Measurements from ENCODE around the gene C11orf24.
A peak's percentile ranks its signal among the peaks of the same experiment; 100 is the strongest.
"Not testable (repeated sequence)": the region's sequence is repeated elsewhere in the genome, so short reads cannot be mapped to it uniquely, and the experiment has no call there.

C11orf24 gene

DNA sequence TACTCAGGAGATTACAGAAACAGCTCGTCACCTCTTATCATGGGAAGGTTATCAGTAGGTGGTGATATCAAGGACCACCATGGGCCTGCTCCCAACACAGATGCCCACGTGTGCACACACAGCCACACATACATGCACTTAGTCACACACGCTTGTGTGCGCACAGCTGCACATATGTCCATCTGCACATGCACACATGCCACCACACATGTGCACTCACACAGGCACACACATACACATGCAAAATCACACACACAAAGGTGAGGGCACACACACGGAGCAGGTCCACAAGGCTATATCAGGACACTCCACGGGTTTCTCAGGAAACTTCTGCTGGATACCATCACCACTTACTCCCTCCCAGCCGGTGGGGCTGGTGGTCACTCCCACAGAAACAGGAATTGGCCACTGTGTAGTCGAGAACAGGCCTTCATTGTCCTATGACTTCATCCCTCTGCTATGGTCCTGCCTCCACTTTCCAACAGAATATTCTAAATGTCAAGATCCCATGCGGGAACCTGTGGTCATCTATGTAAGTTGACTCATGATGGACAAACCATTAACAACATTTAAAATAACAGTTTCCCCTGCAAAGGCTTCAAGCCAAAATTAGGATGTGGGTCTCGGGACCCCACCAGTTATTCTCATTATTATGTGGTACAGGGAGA lies 2.2 kb downstream of the C11orf24 start:
- DNase-seq: no peak

DNA sequence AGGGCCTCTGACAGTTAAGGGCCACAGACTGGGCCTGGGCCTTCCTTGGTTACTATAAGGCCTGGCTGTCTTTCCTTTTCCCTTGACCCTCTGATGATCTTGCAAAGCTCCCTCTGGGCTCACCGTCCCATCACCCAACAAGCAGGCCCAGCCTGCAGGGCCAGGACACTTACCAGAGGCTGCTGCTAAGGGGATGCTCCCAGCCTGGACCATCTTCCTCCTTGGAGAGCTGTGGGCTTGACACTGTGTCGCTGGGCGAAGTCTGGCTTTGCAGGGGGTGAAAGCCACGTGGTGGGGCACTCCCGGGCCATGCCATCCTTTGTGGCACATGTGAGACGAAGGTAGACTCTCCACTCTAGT lies 3.9 kb downstream of the C11orf24 start:
- no peak for DNase-seq

DNA sequence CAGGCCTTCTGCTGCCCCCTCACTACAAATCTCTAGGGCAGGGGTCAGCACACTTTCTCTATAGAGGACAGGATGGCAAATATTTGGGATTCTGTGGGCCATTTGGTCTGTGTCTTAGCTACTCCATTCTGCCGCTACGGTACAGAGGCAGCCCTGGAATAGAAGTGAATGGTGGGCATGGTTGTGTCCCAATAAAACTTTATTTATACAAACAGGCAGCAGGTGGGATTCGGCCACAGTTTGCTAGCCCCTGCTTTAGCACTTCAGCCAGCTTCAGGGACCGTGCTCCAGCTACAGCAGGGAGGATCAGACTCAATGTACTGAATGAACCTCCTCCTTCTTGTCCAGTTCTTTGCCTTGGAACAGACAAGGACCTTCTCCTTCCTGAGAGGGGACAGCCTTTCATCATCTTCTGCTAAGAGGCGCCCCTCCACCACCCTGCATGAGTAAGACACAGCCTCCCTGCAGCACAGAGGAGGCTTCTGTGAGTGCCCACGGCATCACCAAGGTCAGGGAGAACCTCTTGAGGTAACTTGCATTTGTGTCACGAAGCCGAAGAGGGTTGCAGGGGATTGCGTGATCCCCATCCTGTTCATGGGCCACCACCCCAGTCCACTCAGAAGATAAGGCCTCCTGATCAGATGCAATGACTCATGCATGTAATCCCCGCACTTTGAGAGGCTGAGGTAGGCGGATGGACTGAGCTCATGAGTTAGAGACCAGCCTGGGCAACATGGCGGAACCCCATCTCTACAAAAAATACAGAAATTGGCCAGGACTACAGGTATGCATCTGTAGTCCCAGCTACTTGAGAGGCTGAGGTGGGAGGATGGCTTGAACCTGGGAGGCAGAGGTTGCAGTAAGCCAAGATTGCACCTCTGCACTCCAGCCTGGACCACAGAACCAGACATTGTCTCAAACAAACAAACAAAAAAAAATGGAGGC lies 4.6 kb downstream of the C11orf24 start:
- no peak for DNase-seq

DNA sequence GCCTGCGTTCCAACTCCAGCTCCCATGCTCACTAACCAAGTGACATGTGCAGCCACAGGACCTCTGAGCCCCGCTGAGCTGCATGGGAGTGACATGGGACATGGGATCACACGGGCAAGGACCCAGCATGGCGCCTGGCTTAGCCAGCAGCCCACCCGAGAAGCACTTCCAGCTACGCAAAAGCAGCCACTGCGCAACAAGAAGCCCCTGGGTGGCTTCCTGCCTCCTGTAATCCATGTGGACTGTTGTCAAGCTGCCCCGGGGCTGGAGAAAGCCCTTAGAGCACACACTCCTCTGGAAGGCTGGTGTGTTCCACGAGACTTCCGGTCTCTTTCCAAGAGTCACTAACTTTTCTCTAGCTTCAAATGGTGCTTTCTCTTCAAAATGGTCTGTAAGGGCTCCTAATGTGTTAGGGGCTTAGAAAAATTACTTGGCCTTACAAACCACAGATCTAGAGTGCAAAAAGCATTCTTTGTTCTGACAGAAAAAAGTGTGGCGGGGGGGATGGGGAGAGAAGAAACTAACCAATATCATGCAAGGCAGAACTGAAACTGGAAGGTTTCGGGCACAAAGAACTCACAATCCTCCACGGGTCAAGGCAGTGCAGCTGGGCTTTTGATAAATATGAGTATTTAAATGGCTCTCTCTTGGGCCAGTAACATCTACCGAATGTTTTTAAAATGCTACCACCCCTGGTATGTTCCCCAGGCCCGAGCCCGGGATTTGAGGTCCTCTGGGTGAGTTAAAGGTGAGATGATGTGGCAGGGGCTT lies 5.5 kb downstream of the C11orf24 start:
- no peak for DNase-seq

DNA sequence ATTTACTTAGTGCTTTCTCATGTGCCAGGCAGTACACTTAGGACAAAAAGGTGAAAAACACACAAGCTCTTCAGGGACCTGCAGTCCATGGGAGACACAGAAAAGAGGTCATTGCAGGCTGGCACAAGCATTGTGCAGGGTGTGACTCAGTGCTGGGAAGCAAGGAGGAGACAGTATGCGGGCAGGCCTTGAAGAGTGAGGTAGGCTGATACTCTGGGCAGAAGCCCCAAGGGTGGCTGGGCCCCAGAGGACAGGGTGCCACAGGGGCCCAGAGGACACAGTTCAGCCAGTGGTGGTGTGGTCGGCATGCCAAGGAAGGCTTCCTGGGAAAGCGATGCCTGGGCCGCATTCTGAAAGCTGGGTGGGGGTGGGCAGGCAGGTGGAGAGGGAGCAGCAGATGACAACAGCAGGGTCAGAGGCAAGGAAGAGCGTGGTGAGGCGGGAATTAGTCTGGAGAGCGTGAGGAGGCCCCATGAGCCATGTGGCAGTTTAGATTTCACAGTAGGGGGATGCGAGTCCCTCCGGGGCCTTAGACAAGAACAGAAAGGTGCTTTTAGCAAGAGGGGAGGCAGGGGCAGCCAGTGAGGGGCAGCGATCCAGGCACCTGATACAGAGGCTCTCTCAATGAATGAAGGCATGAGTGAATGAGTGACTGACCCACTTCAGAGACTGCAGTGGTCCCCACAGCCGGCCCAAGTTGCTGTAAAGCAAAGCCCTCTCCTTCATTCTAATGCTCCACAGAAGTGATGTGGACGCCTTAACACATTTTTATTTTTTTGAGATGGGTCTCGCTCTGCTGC lies 6.8 kb downstream of the C11orf24 start:
- DNase-seq: no peak

DNA sequence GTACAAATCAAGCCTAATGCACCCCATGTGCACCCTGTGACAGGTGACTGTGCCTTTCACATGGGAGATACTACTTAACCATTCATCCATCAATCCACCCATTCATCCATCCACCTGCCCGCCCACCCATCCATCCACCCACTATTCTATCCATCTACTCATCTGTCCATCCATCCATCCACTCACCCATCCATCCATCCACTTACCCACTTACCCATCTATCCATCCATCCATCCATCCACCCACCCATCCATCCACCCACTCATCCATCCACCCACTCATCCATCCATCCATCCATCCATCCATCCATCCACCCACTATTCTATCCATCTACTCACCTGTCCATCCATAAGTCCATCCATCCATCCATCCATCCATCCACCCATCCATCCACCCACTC lies 7.5 kb downstream of the C11orf24 start:
- DNase-seq: no peak

DNA sequence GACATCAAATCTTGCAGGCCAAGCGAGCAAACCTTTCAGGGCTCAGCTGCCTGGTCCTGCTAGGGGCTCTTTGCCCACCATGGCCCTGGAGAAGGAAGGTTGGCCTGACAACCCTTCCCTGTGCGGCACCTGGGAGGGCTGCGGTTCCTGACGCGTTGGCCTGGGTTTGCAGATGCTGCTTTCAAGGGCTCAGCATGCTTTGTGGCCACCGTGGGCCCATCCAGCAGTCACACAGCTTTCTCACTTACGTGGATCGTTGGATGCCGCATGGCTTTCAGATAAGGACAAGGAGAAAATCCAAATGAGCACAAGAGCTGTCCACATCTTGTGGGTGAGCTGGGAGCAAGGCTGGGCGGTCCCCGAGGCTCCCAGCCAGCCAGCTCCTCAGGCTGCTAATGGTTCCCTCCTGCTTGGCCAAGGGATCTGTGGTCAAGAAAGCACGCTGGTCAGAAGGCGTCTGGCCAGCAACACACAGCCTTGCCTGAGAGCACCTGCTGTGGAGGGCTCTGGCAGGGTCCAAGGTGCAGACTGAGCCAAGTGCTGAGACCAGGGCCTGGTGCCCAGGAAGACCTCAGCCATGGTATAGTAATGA lies 8.2 kb downstream of the C11orf24 start:
- no peak for DNase-seq

DNA sequence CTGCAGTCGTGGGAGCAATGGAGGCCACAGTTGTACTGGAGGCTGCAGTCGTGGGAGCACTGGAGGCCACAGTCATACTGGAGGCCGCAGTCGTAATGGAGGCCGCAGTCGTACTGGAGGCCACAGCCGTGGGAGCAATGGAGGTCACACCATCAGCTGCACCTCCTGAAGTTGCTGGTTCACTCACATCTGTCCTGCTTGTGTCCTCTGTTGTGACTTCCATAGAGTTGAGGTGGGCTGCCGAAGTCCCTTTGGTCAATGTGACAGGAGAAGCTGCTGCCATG lies 9.3 kb downstream of the C11orf24 start:
- DNase-seq: no peak

DNA sequence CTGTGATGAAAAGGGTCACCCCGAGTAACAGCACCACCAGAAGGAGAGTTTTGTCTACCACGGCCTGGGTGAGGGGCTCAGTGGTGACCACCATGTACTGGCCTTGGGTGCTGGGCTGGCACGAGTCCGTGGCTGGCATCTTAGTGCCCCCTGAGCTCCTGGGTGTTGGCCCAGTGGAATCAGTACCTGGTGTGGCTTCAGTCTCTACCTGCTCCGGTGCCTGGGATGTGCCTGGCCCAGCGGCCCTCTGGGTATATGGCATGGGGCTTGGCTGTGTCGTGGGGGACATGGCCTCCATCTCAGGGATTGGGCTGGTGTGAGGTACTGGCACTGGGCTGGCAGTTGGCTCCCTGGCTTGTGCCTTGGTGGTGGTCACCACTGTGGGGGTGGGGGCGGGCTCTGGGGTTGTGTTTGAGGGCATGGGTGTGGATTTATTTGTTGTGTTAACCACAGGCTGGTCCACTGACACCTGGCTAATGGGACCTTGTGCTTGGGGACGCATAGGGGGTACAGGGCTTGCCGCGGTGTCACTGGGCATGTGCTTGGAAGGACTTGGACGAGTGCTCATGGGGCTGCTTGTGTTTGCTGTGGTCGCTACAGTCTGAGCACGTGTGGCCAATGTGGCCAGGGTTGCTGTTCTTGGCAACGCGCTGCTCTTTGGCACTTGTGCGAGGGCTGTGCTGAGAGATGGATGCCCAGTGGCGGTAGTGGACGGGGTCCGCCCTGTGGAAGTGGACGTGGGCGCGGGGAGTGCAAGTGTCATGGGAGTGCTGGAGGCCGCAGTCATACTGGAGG lies 9.8 kb downstream of the C11orf24 start:
- DNase-seq: no peak

DNA sequence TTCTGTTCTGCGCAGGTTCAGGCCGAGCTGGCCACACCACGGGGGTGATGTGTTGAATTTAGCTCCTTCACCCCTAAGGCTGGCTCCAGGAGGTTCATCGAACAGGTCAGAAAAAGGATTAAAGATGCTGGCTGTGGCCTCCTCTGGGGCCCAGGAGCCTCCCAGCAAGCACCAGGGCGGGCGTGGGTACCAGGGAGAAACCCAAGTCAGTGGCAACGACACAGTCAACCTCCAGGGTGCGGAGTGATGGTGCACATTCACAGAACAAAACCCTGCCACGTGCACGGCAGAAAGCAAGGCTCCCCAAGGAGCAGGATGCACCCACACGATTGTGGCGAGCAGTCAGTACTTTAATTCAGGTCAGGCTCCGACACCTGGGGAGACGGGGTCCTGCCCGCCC lies 10.8 kb downstream of the C11orf24 start:
- no peak for DNase-seq

DNA sequence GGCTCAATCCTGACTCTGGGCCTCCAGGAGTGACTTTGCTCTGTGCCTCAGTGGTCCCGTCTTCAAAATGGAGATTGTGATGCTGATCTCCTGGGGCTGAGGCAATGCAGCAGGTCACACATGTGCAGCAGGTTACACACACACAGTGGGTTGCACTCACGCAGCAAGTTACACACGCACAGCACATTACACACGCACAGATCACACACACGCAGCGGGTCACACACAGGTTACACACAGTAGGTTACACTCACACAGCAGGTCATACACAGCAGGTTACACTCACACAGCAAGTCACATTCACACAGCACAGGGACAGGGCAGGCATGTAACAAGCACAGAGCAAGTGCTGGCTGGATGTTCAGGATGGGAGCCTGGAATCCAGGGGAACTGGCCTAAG lies 11.3 kb downstream of the C11orf24 start:
- DNase-seq: no peak

DNA sequence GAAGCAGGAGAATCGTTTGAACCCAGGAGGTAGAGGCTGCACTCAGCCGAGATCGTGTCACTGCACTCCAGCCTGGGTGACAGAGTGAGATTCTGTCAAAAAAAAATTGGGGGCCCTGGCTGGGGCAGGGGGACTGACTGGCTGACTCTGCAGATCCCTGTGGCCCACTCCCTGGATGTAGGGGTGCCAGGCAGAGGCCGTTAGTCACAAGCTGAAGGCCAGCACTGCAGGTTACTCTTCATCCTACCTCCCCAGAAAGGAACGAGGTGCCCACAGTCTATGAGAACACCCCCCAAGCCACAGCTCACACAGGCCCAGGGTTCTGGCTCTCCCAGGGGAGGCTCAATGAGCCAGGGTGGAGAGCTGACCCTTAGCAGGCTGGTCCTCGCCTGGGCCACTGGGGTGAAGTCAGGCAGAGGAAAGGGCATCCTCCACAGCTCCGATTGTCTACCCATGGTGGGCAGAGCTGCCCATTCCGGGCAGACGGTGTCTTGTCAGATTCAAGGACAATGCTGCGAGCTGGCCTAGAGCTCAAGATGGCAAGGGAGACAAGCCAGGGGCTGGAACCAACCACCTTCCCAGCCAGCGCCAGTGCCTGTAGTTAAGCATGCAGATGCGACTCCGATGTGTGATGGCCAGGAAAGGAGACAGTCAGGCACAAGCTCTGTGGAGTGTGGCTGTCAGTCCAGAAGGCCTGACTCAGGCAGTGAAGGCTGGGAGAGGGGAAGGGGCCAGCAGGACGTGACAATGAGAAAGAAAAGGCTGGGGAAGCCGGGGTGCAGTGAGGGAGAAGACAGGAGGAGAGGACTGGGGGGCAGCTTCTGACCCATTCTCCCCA lies 12.4 kb downstream of the C11orf24 start:
- no peak for DNase-seq

DNA sequence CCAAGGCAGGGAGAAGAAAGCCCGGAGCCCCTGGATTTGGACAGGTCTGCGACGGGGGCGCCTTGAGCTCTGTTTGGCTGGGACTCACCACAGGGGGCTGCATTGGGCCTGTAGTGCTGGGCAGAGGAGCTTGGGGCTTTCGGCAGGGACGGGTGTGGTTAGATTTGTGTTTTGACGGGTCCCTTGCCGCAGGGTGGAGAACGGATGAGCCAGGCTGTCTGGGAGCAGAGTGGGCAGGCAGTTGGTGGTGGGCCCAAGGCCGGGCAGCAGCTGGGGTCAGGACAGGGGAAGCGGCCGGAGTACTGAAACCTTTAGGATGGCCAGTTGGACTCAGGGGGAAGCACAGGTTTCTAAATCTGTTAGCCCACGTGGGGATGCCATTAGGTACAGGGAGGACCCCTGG lies 13.4 kb downstream of the C11orf24 start:
- no peak for DNase-seq

DNA sequence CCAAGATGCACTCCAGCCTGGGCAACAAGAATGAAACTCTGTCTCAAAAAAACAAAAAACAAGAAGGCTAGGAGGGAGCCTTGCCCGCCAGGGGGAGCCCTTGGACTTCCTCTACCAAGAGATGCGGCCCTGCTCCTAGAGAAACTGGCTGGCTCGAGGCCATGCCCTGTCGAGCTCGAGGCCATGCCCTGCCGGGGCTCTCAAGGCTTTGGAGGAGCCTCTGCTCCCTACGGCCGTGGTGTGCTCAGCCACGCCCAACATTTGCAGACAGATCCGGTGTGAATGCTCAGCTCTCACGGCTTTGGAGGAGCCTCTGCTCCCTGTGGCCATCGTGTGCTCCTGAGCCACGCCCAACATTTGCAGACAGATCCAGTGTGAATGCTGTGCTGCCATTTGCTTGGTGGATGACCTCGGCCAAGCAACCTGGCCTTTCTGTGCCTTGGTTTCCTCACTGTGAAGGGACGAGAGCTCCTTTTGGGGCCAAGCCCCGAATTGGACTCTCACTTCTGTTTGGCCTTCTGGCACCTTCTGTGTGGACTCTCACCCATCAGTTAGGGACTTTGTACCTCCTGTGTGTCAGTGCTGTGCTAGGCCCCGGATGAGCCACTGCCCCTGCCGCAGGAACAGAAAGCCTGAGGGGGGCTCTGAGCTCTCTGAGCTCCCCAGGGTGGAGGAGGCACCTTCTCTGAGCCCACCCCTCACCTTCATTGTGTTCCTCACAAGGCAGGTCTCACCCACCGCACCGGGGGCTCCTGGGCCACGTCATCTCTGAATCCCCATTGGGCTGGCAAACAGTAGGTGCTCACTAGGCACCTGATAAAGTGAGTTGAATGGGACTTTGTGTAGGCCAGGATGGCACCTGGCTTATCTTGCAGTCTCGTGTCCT lies 14.1 kb downstream of the C11orf24 start:
- peak; percentile 82 for DNase-seq

DNA sequence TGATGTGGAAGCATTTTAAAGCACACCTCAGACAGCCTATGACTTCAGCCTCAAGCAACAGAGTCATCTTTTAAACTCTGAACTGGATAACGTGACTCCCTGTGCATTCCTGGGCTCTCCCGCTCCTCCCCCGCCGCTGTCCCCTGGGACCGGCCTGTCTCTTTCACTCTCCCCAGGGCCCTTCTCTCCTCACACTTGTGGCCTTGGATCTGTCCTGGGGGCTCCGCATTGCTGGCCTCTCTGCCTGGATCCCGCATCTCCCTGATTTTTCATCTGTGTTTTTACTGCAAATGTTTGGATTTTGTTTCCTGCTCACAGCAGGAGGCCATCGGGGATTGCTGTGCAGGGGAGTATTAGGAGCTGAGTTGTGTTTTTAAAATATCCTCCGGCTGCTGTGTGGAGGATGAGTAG lies 15.4 kb downstream of the C11orf24 start:
- no peak for DNase-seq

DNA sequence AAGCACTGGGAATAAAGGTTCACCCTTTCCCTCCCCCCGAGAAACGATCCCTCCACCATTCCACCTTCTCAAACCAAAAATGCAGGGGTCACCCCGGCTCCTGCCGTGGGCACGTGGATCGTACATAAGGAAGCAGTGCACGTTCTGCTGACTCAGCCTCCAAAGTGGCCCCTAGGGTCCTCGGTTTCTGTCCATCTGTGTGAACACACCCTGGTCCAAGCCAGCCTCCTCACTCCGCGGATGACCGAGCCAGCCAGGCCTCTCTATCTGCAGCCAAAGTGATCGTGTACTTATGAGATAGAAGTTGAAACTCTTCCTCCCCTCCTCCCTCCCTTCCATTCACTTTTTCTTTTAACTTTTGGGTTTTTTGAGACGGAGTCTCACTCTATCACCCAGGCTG lies 16.2 kb downstream of the C11orf24 start:
- DNase-seq: no peak

DNA sequence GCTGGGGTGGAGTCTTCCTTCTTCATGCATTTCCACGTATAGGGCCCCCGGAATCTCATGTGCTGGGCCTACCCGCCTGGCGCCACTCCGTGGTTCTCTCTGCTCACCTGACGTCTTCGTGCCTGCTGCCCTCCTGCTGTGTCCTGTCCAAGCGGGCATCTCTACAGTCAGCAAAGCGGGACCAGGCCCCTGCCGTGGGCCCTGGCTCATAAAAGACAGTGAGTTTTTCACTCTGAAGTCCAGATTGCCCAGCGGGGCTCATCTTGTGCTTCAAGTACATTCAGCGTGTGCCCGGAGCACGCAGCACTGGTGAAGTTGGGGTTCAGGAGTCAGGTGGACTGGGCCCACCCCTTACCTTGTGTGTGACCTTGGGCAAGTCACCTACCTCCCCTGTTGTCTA lies 17.4 kb downstream of the C11orf24 start:
- DNase-seq: no peak

DNA sequence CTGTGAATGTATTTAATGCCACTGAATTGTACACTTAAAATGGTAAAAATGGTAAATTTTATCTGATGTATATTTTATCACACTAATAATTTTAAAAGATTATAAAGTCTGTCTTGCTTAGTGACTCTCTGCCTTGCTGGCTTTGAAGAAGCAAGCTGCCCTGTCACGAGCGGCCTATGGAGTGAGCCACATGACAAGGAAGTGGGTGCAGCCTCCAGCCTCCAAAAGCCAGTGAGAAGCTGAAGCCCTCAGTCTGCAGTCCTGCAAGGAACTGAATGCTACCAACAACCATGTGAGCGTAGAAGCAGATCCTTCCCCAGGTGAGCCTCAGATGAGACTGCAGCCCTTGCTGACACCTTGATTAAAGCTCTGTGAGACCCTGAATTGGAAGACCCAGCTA lies 20.0 kb downstream of the C11orf24 start:
- no peak for DNase-seq

DNA sequence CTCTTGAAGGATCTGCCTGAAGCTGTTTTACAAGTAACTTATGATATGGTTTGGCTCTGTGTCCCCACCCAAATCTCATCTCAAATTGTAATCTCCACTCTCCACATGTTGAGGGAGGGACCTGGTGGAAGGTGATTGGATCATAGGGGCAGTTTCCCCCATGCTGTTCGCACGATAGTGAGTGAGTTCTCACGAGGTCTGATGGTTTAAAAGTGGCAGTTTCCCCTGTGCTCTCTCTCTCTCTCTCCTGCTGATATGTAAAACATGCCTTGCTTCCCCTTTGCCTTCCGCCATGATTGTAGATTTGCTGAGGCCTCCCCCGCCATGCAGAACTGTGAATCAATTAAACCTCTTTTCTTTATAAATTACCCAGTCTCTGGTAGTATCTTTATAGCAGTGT lies 26.9 kb downstream of the C11orf24 start:
- not testable (repeated sequence) for DNase-seq

DNA sequence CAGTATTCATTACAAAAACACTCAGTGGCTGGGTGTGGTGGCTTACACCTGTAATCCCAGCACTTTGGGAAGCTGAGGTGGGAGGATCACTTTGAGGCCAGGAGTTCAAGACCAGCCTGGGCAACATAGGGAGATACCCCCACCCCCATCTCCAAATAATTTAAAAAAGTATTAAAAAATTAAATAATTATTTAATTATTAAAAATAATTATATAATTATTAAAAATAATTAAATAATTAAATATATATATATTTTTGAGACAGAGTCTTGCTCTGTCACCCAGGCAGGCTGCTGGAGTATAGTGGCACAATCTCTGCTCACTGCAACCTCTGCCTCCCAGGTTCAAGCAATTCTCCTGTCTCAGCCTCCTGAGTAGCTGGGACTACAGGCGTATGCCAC lies 27.9 kb downstream of the C11orf24 start:
- not testable (repeated sequence) for DNase-seq
